ENCODE data around the gene ACTL10.

Gene ACTL10

DNA sequence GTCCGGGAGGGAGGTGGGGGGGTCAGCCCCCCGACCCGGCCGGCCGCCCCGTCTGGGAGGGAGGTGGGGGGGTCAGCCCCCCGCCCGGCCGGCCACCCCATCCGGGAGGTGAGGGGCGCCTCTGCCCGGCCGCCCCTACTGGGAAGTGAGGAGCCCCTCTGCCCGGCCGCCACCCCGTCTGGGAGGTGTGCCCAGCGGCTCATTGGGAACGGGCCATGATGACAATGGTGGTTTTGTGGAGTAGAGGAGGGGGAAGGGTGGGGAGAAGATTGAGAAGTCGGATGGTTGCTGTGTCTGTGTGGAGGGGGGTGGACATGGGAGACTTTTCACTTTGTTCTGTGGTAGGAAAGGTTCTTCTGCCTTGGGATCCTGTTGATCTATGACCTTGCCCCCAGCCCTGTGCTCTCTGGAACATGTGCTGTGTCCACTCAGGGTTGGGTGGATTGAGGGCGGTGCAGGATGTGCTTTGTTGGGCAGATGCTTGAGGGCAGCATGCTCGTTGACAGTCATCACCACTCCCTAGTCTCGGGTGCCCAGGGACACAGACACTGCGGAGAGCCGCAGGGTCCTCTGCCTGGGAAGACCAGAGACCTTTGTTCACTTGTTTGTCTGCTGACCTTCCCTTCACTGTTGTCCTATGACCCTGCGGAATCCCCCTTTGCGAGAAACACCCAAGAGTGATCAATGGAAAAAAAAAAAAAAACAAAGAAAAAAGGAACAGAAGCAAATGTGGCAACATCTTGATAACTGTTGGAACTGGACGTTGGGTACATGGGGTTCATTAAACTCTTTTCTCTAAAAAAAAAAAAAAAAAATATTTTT lies 35.1 kb downstream of the ACTL10 start:
- H3K27ac ChIP-seq: no peak overlapping the region
- no peak overlapping the region for H3K4me2 ChIP-seq (ENCODE audit: low read length)
- H3K9ac ChIP-seq: no peak overlapping the region
- no peaks in the 10 kb centered on the region for H3K36me3 ChIP-seq (ENCODE audit: control insufficient read depth, insufficient read depth, low read length)
- TF ChIP-seq, protein P1, sequence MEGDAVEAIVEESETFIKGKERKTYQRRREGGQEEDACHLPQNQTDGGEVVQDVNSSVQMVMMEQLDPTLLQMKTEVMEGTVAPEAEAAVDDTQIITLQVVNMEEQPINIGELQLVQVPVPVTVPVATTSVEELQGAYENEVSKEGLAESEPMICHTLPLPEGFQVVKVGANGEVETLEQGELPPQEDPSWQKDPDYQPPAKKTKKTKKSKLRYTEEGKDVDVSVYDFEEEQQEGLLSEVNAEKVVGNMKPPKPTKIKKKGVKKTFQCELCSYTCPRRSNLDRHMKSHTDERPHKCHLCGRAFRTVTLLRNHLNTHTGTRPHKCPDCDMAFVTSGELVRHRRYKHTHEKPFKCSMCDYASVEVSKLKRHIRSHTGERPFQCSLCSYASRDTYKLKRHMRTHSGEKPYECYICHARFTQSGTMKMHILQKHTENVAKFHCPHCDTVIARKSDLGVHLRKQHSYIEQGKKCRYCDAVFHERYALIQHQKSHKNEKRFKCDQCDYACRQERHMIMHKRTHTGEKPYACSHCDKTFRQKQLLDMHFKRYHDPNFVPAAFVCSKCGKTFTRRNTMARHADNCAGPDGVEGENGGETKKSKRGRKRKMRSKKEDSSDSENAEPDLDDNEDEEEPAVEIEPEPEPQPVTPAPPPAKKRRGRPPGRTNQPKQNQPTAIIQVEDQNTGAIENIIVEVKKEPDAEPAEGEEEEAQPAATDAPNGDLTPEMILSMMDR (IDR thresholded peaks at IDR 0.05): no peak
- no peak overlapping the region for H3K4me3 ChIP-seq (ENCODE audit: low read depth, low read length)
- H2AFZ ChIP-seq: no peak overlapping the region
- peaks cover 3% of the 10 kb centered on the region for H3K4me1 ChIP-seq
- no peaks in the 10 kb centered on the region for H3K79me2 ChIP-seq
- no peaks in the 10 kb centered on the region for H3K27me3 ChIP-seq (ENCODE audit: control insufficient read depth, insufficient read depth, low read length)
- H3K9me3 ChIP-seq (ENCODE audit: control insufficient read depth, low read length): no peaks in the 10 kb centered on the region

DNA sequence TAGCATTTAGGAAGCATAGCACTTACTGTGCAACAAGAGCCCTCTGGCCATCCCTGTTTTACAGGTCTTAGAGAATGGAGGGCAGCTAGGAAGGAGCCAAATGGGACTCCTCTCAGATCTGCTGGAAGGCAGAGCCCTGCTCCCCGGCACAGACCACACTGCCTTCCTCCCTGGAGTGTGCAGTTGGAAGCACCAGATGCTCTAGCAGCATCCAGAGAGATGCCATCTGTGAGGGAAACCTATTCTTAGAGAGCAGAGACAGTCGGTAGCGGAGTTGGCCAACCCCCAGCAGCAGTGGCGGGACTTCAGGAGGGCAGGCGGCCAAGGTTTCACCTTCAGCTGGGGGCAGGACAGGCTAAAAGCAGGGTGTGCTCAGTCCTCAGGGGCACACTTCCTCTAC lies 36.1 kb downstream of the ACTL10 start:
- TF ChIP-seq, protein P1 (IDR thresholded peaks at IDR 0.05): no peak
- no peak overlapping the region for H3K9ac ChIP-seq

DNA sequence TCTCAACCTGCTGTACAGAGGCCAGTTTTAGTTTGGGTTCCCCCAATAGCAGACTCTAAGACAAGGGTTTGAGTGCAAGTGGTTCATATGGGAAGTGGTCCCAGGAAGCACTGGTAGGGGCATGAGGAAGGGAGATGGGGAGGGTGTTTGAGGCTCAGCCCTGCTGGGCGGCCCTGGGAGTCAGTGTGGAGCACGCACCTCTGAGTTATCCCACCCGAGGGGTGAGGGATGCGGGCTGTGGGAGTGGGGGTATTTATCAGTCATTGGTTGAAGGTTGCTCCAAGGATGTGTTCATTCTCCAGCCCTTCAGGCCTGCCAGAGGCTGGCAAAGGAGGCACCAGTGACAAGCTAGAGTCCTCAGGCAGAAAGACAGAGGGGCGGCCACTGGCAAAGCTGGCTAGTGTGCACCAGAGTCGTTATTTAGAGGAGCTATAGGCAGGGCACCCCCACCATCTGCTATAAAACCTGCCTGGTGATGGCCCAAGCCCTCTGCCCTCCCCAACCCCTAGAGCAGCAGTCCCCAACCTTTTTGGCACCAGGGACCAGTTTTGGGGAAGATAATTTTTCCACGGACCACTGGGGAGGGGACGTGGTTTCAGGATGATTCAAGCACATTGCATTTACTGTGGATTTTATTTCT lies 36.9 kb downstream of the ACTL10 start:
- H3K9ac ChIP-seq: no peak overlapping the region
- H3K9me3 ChIP-seq (ENCODE audit: control insufficient read depth, low read length): no peaks in the 10 kb centered on the region
- no peak overlapping the region for H3K4me3 ChIP-seq (ENCODE audit: low read depth, low read length)
- TF ChIP-seq, protein P1 (IDR thresholded peaks at IDR 0.05): no peak
- H3K27ac ChIP-seq: no peak overlapping the region
- H3K27me3 ChIP-seq (ENCODE audit: control insufficient read depth, insufficient read depth, low read length): no peaks in the 10 kb centered on the region
- H3K36me3 ChIP-seq (ENCODE audit: control insufficient read depth, insufficient read depth, low read length): no peaks in the 10 kb centered on the region
- no peak overlapping the region for H3K4me2 ChIP-seq (ENCODE audit: low read length)
- peaks cover 3% of the 10 kb centered on the region for H3K4me1 ChIP-seq
- no peak overlapping the region for H2AFZ ChIP-seq
- no peaks in the 10 kb centered on the region for H3K79me2 ChIP-seq

More for the DNA sequence above, 36.1 kb downstream of the ACTL10 start:
- Histone ChIP-seq H3K36me3 (ENCODE audit: control insufficient read depth, insufficient read depth, low read length) (no peaks in the 10 kb centered on the region), H3K79me2 (no peaks in the 10 kb centered on the region), H3K4me1 (peaks cover 3% of the 10 kb centered on the region), H3K9me3 (ENCODE audit: control insufficient read depth, low read length) (no peaks in the 10 kb centered on the region), H2AFZ (peak overlapping the region; percentile 38), H3K4me2 (ENCODE audit: low read length) (no peak overlapping the region), H3K4me3 (ENCODE audit: low read depth, low read length) (no peak overlapping the region), H3K27me3 (ENCODE audit: control insufficient read depth, insufficient read depth, low read length) (no peaks in the 10 kb centered on the region), H3K27ac (no peak overlapping the region)

DNA sequence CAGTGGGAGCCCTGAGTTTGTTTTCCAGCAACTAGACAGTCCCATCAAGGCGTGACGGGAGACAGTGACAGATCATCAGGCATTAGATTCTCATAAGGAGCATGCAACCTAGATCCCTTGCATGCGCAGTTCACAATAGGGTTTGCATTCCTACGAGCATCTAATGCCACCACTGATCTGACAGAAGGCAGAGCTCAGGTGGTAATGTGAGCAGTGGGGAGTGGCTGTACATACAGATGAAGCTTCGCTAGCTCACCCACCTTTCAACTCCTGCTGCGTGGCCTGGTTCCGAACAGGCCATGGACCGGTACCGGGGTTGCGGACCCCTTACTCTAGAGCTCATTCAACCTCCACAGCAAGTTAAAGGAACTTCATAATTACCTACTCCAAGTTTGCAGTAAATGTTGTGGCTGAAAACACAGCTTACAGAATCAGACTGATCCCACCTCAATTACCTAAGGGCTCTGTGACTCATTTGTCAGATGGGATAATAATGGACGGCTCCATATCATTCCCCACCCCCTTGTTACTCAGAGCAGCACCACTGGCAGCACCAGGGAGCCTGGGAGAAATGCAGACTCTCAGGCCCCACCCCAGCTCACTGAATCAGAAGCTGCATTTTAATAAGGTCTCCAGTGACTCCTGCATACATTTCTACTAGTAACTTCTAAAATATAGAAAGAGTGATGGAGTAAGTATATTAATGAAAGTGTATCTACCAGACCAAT lies 37.6 kb downstream of the ACTL10 start:
- Histone ChIP-seq H3K9ac (no peak overlapping the region), H3K4me1 (peaks cover 3% of the 10 kb centered on the region), H3K79me2 (no peaks in the 10 kb centered on the region), H3K4me2 (ENCODE audit: low read length) (no peak overlapping the region), H3K27ac (no peak overlapping the region), H3K9me3 (ENCODE audit: control insufficient read depth, low read length) (no peaks in the 10 kb centered on the region), H3K27me3 (ENCODE audit: control insufficient read depth, insufficient read depth, low read length) (no peaks in the 10 kb centered on the region), H3K4me3 (ENCODE audit: low read depth, low read length) (no peak overlapping the region), H2AFZ (no peak overlapping the region), H3K36me3 (ENCODE audit: control insufficient read depth, insufficient read depth, low read length) (no peaks in the 10 kb centered on the region)
- TF ChIP-seq, protein P1 (IDR thresholded peaks at IDR 0.05): no peak
